HL-60 (cell line): ENCODE data around the gene CDK17.

Experiments used
- SPI1 ChIP-seq: IDR thresholded peaks from 2 replicates; pipeline ENCODE4 v1.6.1; 2012; ENCODE audit warnings: low read depth, mild to moderate bottlenecking, borderline replicate concordance
- TF ChIP-seq, protein P1 (sequence below): IDR thresholded peaks from one replicate; pipeline ENCODE4 v1.5.1; 2011; ENCODE audit warnings: low read length, control low read depth, inconsistent platforms; ENCODE audit not compliant: insufficient read depth

GRCh38 chr12:96352161-96352835 lies 47.9 kb downstream of the CDK17 start:
- TF ChIP-seq, protein P1, sequence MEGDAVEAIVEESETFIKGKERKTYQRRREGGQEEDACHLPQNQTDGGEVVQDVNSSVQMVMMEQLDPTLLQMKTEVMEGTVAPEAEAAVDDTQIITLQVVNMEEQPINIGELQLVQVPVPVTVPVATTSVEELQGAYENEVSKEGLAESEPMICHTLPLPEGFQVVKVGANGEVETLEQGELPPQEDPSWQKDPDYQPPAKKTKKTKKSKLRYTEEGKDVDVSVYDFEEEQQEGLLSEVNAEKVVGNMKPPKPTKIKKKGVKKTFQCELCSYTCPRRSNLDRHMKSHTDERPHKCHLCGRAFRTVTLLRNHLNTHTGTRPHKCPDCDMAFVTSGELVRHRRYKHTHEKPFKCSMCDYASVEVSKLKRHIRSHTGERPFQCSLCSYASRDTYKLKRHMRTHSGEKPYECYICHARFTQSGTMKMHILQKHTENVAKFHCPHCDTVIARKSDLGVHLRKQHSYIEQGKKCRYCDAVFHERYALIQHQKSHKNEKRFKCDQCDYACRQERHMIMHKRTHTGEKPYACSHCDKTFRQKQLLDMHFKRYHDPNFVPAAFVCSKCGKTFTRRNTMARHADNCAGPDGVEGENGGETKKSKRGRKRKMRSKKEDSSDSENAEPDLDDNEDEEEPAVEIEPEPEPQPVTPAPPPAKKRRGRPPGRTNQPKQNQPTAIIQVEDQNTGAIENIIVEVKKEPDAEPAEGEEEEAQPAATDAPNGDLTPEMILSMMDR, result no peak
- no peak for TF ChIP-seq SPI1
